ENCODE results near the gene GLDC. TPM values are rescaled to one million over a fixed set of nuclear protein-coding genes. Genes with fewer than 3 reads are reported as not detected.

GLDC gene
- total and polyA plus RNA-seq, 9 donors: 0.07 to 4.3 (median 0.72) TPM; not detected in 2

DNA sequence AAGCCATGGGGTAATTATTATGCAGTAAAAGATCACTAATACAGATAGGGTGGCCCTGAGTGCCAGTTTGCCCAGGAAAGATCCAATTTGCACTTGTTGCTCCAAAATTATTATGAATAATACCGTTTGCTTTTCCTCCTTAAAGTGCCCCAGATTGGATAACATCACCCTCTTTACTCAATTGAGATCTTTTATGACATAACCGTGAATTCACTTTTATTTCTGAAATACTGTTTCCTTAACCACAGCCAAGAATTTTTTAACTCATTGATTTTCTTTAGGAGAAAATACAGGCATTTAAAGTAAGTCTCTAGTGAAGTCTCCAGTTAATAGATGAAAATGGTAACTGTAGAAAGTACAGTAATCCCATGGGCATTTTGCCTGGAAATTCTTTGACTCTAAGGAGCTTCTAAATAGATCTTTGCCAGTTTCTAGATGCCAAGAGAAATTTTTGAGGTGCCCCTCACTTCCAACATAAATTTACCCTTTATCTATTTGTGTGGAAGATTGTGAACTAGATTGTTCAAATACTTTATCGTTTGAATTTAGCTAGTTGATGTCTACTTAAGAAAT lies 133.4 kb downstream of the GLDC start:
- WGBS, 3 donors: 63 to 78% (median 64%) methylated on average over 3 of the region's 3 CpGs
- Histone ChIP-seq H3K27me3 (no peaks in the 10 kb centered on the region), H3K9me3 (no peaks in the 10 kb centered on the region), H3K27ac (no peak overlapping the region), H3K4me3 (no peak overlapping the region), H3K36me3 (no peaks in the 10 kb centered on the region), H3K4me1 (ENCODE audit: insufficient read depth) (no peaks in the 10 kb centered on the region)
- intact Hi-C loops (cut with DNase I): no loop called here
- DNase-seq: no peak
- TF ChIP-seq EP300 (IDR thresholded peaks at IDR 0.05) (no peak), POLR2A (IDR thresholded peaks at IDR 0.05) (no peak)
- TF ChIP-seq, protein P1, sequence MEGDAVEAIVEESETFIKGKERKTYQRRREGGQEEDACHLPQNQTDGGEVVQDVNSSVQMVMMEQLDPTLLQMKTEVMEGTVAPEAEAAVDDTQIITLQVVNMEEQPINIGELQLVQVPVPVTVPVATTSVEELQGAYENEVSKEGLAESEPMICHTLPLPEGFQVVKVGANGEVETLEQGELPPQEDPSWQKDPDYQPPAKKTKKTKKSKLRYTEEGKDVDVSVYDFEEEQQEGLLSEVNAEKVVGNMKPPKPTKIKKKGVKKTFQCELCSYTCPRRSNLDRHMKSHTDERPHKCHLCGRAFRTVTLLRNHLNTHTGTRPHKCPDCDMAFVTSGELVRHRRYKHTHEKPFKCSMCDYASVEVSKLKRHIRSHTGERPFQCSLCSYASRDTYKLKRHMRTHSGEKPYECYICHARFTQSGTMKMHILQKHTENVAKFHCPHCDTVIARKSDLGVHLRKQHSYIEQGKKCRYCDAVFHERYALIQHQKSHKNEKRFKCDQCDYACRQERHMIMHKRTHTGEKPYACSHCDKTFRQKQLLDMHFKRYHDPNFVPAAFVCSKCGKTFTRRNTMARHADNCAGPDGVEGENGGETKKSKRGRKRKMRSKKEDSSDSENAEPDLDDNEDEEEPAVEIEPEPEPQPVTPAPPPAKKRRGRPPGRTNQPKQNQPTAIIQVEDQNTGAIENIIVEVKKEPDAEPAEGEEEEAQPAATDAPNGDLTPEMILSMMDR (IDR thresholded peaks at IDR 0.05): no peak

GRCh38 chr9:6506571-6506970 lies 139.0 kb downstream of the GLDC start:
- no peaks in the 10 kb centered on the region for H3K9me3 ChIP-seq
- H3K36me3 ChIP-seq: no peaks in the 10 kb centered on the region
- no peak for DNase-seq
- no peak overlapping the region for H3K4me3 ChIP-seq
- no peak overlapping the region for H3K27ac ChIP-seq
- intact Hi-C loops (cut with DNase I): no loop called here
- 83 to 87% (median 86%) methylated on average over 2 of the region's 2 CpGs for WGBS, 3 donors
- H3K27me3 ChIP-seq: no peaks in the 10 kb centered on the region
- TF ChIP-seq, protein P1 (IDR thresholded peaks at IDR 0.05): no peak
- TF ChIP-seq POLR2A (IDR thresholded peaks at IDR 0.05): no peak
- no peak for TF ChIP-seq EP300 (IDR thresholded peaks at IDR 0.05)
- no peaks in the 10 kb centered on the region for H3K4me1 ChIP-seq (ENCODE audit: insufficient read depth)

DNA sequence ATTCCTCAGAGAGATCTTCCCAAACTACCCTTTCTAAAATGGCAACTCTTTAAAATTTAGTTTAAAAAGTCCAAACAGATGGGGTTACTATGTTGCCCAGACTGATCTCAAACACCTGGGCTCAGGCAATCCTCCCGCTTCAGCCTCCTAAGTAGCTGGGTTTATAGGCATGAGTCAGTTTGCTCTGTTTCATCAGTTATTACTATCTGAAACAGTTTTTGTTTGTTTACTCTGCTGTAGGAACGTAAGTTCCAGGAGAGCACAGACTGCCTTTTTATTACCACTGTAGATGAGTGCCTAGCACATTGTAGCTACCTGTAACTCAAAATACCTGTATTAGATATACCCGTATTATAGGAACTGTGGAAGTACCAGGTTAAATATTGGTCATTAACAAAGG lies 143.1 kb downstream of the GLDC start:
- Histone ChIP-seq H3K27me3 (no peaks in the 10 kb centered on the region), H3K4me3 (no peak overlapping the region), H3K27ac (no peak overlapping the region), H3K36me3 (no peaks in the 10 kb centered on the region), H3K4me1 (ENCODE audit: insufficient read depth) (no peaks in the 10 kb centered on the region), H3K9me3 (no peaks in the 10 kb centered on the region)
- intact Hi-C loops (cut with DNase I): no loop called here
- no peak for DNase-seq
- 94 to 99% (median 95%) methylated on average over 3 of the region's 3 CpGs for WGBS, 3 donors
- TF ChIP-seq EP300 (IDR thresholded peaks at IDR 0.05) (no peak), POLR2A (IDR thresholded peaks at IDR 0.05) (no peak)
- TF ChIP-seq, protein P1 (IDR thresholded peaks at IDR 0.05): no peak

DNA sequence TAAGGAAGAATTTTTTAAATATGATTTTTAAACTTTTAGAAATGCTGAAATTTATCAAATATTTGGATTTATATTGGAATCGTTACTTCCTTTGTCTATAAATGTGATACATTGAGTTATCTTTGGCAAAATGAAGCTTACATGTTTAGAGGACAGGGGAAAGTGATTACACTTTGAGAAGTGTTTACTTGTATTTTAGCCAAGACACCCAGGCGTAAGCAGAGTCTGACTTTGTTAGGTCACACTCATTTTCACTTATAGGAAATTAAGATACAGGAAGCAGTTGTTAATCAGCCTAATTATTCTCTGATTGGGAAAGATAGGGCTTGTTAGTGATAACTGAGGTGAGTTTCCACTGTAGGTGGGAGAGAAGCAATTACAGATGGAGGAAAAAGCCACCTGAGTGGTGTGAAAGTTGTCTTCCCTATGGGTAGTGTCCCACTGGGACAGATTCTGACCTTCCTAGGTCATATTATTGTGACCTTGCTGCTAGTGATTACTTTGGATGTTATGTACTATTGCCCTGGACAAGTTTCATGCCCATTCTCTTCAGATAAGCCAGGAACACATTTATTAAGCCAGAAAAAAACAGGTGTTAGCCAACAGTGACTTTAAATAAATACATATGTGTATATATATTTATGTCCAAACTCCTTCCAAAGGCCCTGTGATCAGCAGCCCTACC lies 143.9 kb downstream of the GLDC start:
- Histone ChIP-seq H3K9me3 (no peaks in the 10 kb centered on the region), H3K27me3 (no peaks in the 10 kb centered on the region), H3K4me3 (no peak overlapping the region), H3K27ac (no peak overlapping the region), H3K4me1 (ENCODE audit: insufficient read depth) (no peaks in the 10 kb centered on the region), H3K36me3 (no peaks in the 10 kb centered on the region)
- no peak for TF ChIP-seq EP300 (IDR thresholded peaks at IDR 0.05)
- TF ChIP-seq POLR2A (IDR thresholded peaks at IDR 0.05): no peak
- TF ChIP-seq, protein P1 (IDR thresholded peaks at IDR 0.05): no peak
- intact Hi-C loops (cut with DNase I): no loop called here
- DNase-seq: no peak
- WGBS, 3 donors: 49 to 79% (median 65%) methylated on average over 2 of the region's 2 CpGs

Data from ovary (tissue), 9 donors.